Tibial nerve (tissue), 4 donors: ENCODE data around the gene BAZ2A.

Experiments used
- CTCF ChIP-seq, 5 experiments: fragments of 200-600 bp in 3 of 5; fragments of 450-650 bp in 2 of 5; sonication (generic) in 3 of 5; IDR thresholded peaks; one replicate each; pipeline ENCODE4 v1.5.1; 2016 to 2019; ENCODE audit warnings: antibody characterized with exemption in 5 of 5, mild to moderate bottlenecking in 3 of 5, moderate library complexity in 2 of 5
- EP300 ChIP-seq, 2 donors: sonication (generic); formaldehyde crosslinking; IDR thresholded peaks; one replicate each; pipeline ENCODE4 v1.6.1; 2017; ENCODE audit warnings: antibody characterized with exemption in 2 of 2, mild to moderate bottlenecking in 1 of 2
- POLR2A ChIP-seq, 2 donors: fragments of 450-650 bp; IDR thresholded peaks; one replicate each; pipeline ENCODE4 v1.6.1; 2017; ENCODE audit warnings: antibody characterized with exemption in 2 of 2, mild to moderate bottlenecking in 2 of 2, moderate library complexity in 2 of 2

GRCh38 chr12:56589783-56590182, 40.3 kb downstream of the BAZ2A start:
- TF ChIP-seq CTCF (IDR thresholded peaks at IDR 0.05): no peak
- no peak for TF ChIP-seq POLR2A (IDR thresholded peaks at IDR 0.05)
- TF ChIP-seq EP300 (IDR thresholded peaks at IDR 0.05): no peak
